Measurements from ENCODE around the gene SLC18A2.

The SLC18A2 gene

DNA sequence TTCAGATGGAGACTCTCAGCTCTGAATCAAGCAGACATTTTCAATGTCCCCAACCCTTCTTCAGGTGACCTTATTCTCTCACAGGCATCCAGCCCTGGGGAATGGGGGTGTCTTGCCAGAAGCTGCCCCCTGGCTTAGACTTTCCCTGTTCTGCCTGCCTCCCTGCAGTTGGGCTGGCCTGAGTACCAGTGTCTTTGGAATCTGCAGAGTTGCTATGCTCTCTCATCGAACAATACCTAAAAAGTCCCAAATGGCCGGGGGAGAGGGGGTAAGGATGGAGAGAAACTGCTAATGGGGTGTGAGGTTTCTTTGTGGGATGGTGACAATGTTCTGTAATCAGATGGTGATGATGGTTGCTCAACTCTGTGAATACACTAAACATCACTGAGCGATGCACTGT is 20.6 kb downstream of the SLC18A2 start:
- no peaks in the 10 kb centered on the region for H3K9me3 ChIP-seq (ENCODE audit: low read length)
- TF ChIP-seq EZH2 (IDR thresholded peaks at IDR 0.05; ENCODE audit: borderline replicate concordance, low read length) (no peak), CTCF (IDR thresholded peaks at IDR 0.05; ENCODE audit: low read length) (no peak)
- H3K9ac ChIP-seq (ENCODE audit: low read length): no peak overlapping the region
- 0 out of 2 replicates have a peak, but pooled peaks cover 5% of the 10 kb centered on the region for H3K27me3 ChIP-seq (ENCODE audit: insufficient read depth, low read length)
- H2AFZ ChIP-seq (ENCODE audit: low read length): no peak overlapping the region
- H3K4me2 ChIP-seq (ENCODE audit: low read length): no peak overlapping the region
- H4K20me1 ChIP-seq (ENCODE audit: insufficient read depth, low read length): no peaks in the 10 kb centered on the region
- H3K4me1 ChIP-seq (ENCODE audit: insufficient read depth, low read length, severe bottlenecking): no peaks in the 10 kb centered on the region
- H3K79me2 ChIP-seq (ENCODE audit: insufficient read depth, low read length): no peaks in the 10 kb centered on the region
- H3K4me3 ChIP-seq (ENCODE audit: low read depth, low read length, poor library complexity, severe bottlenecking): no peak overlapping the region
- H3K36me3 ChIP-seq (ENCODE audit: insufficient read depth, low read length): no peaks in the 10 kb centered on the region
- H3K27ac ChIP-seq (ENCODE audit: low read depth, low read length, poor library complexity, severe bottlenecking): no peak overlapping the region
- no peaks in the 10 kb centered on the region for H3F3A ChIP-seq (ENCODE audit: insufficient read depth, low read length)
- no peaks in the 10 kb centered on the region for H3K9me2 ChIP-seq (ENCODE audit: low read depth, low read length)

- no peak overlapping the region for H3K9ac ChIP-seq (ENCODE audit: low read length)
Measured at GRCh38 chr10:117262291-117262902, 21.5 kb downstream of the SLC18A2 start.

GRCh38 chr10:117262903-117263293 is 22.0 kb downstream of the SLC18A2 start:
- no peaks in the 10 kb centered on the region for H4K20me1 ChIP-seq (ENCODE audit: insufficient read depth, low read length)
- no peak overlapping the region for H3K9ac ChIP-seq (ENCODE audit: low read length)
- no peaks in the 10 kb centered on the region for H3K36me3 ChIP-seq (ENCODE audit: insufficient read depth, low read length)
- H3K79me2 ChIP-seq (ENCODE audit: insufficient read depth, low read length): no peaks in the 10 kb centered on the region
- H3K4me2 ChIP-seq (ENCODE audit: low read length): no peak overlapping the region
- H3F3A ChIP-seq (ENCODE audit: insufficient read depth, low read length): no peaks in the 10 kb centered on the region
- no peak overlapping the region for H3K4me3 ChIP-seq (ENCODE audit: low read depth, low read length, poor library complexity, severe bottlenecking)
- H2AFZ ChIP-seq (ENCODE audit: low read length): no peak overlapping the region
- no peak overlapping the region for H3K27ac ChIP-seq (ENCODE audit: low read depth, low read length, poor library complexity, severe bottlenecking)
- H3K4me1 ChIP-seq (ENCODE audit: insufficient read depth, low read length, severe bottlenecking): no peaks in the 10 kb centered on the region
- H3K9me3 ChIP-seq (ENCODE audit: low read length): no peaks in the 10 kb centered on the region
- H3K9me2 ChIP-seq (ENCODE audit: low read depth, low read length): no peaks in the 10 kb centered on the region
- H3K27me3 ChIP-seq (ENCODE audit: insufficient read depth, low read length): 0 out of 2 replicates have a peak, but pooled peaks cover 5% of the 10 kb centered on the region
- TF ChIP-seq EZH2 (IDR thresholded peaks at IDR 0.05; ENCODE audit: borderline replicate concordance, low read length) (no peak), CTCF (IDR thresholded peaks at IDR 0.05; ENCODE audit: low read length) (no peak)

More at GRCh38 chr10:117262291-117262902, 21.5 kb downstream of the SLC18A2 start:
- no peak for TF ChIP-seq CTCF (IDR thresholded peaks at IDR 0.05; ENCODE audit: low read length)
- no peak for TF ChIP-seq EZH2 (IDR thresholded peaks at IDR 0.05; ENCODE audit: borderline replicate concordance, low read length)
- Histone ChIP-seq H3K9me2 (ENCODE audit: low read depth, low read length) (no peaks in the 10 kb centered on the region), H3F3A (ENCODE audit: insufficient read depth, low read length) (no peaks in the 10 kb centered on the region), H2AFZ (ENCODE audit: low read length) (no peak overlapping the region), H3K27me3 (ENCODE audit: insufficient read depth, low read length) (0 out of 2 replicates have a peak, but pooled peaks cover 5% of the 10 kb centered on the region), H3K4me2 (ENCODE audit: low read length) (no peak overlapping the region), H3K36me3 (ENCODE audit: insufficient read depth, low read length) (no peaks in the 10 kb centered on the region), H3K4me3 (ENCODE audit: low read depth, low read length, poor library complexity, severe bottlenecking) (no peak overlapping the region), H3K4me1 (ENCODE audit: insufficient read depth, low read length, severe bottlenecking) (no peaks in the 10 kb centered on the region), H3K79me2 (ENCODE audit: insufficient read depth, low read length) (no peaks in the 10 kb centered on the region), H3K9me3 (ENCODE audit: low read length) (no peaks in the 10 kb centered on the region), H3K27ac (ENCODE audit: low read depth, low read length, poor library complexity, severe bottlenecking) (no peak overlapping the region), H4K20me1 (ENCODE audit: insufficient read depth, low read length) (no peaks in the 10 kb centered on the region)

All from OCI-LY1 (cell line).